ENCODE results near the gene FOSL2.
"Not testable (repeated sequence)": the region's sequence is repeated elsewhere in the genome, so short reads cannot be mapped to it uniquely, and the experiment has no call there.

FOSL2 gene

GRCh38 chr2:28357948-28358667 is 34.5 kb upstream of the FOSL2 start:
- DNase-seq = no peak

- no peak for DNase-seq
Observed at GRCh38 chr2:28358668-28359201, 33.9 kb upstream of the FOSL2 start.

GRCh38 chr2:28359222-28360057 is 33.2 kb upstream of the FOSL2 start:
- DNase-seq = peak; percentile 92

GRCh38 chr2:28360058-28360717 is 32.5 kb upstream of the FOSL2 start:
- peak; percentile 49 for DNase-seq

GRCh38 chr2:28360718-28361293 is 31.9 kb upstream of the FOSL2 start:
- peak; percentile 77 for DNase-seq

- DNase-seq = no peak
Observed at GRCh38 chr2:28361991-28362710, 30.5 kb upstream of the FOSL2 start.

GRCh38 chr2:28362991-28363521 is 29.6 kb upstream of the FOSL2 start:
- no peak for DNase-seq

GRCh38 chr2:28363686-28364280 is 28.9 kb upstream of the FOSL2 start:
- DNase-seq = no peak

- DNase-seq = no peak
Observed at GRCh38 chr2:28364610-28365009, 28.0 kb upstream of the FOSL2 start.

- DNase-seq = no peak
Observed at GRCh38 chr2:28365158-28365557, 27.5 kb upstream of the FOSL2 start.

- no peak for DNase-seq
Observed at GRCh38 chr2:28366149-28366495, 26.5 kb upstream of the FOSL2 start.

GRCh38 chr2:28366496-28367282 is 26.0 kb upstream of the FOSL2 start:
- DNase-seq = peak; percentile 70

- no peak for DNase-seq
Observed at GRCh38 chr2:28367667-28368356, 24.8 kb upstream of the FOSL2 start.

- DNase-seq = peak; percentile 7
Observed at GRCh38 chr2:28368357-28368798, 24.3 kb upstream of the FOSL2 start.

GRCh38 chr2:28369358-28369757 is 23.3 kb upstream of the FOSL2 start:
- peak; percentile 7 for DNase-seq

- peak; percentile 15 for DNase-seq
Observed at GRCh38 chr2:28370354-28370753, 22.3 kb upstream of the FOSL2 start.

GRCh38 chr2:28371728-28372127 is 20.9 kb upstream of the FOSL2 start:
- DNase-seq = not testable (repeated sequence)

- no peak for DNase-seq
Observed at GRCh38 chr2:28373854-28374253, 18.8 kb upstream of the FOSL2 start.

GRCh38 chr2:28374331-28374730 is 18.3 kb upstream of the FOSL2 start:
- DNase-seq = peak; percentile 16

GRCh38 chr2:28375236-28375635 is 17.4 kb upstream of the FOSL2 start:
- peak; percentile 2 for DNase-seq

Measured in CD4-positive, alpha-beta T cell treated with Interleukin-15 for 1 hour (primary cell).